HepG2 (cell line): ENCODE results near the gene KLF15. TPM values are rescaled to one million over a fixed set of nuclear protein-coding genes. Genes with fewer than 3 reads are reported as not detected.

ENCODE experiments used
- ATAC-seq: fragments of 200-7000 bp; cut with Tn5 transposase; 3 replicates; pipeline ENCODE4 v1.9.1; 2020; ENCODE audit warnings: mild to moderate bottlenecking, moderate library complexity
- BruUV-seq: library from RNA; stranded (reverse); fragments of 400-500 nt; replicated peaks from 2 replicates; lab custom pipeline; 2021; lab: Mats Ljungman, UMichigan
- CTCF ChIA-PET: fragments of 300-600 bp; formaldehyde crosslinking; extraction: SDS; loops from one replicate; lab custom pipeline; 2021; ENCODE audit warnings: low total read pairs, inconsistent platforms, low intra/inter-chr PET ratio; lab: Yijun Ruan, JAX
- POLR2A ChIA-PET: fragments of 350-600 bp; sonication (Branson Sonifier 250); formaldehyde crosslinking; loops from one replicate; lab custom pipeline; 2020; ENCODE audit warnings: antibody characterized with exemption, inconsistent platforms; lab: Yijun Ruan, JAX
- DNase-seq: peaks from one replicate; pipeline ENCODE4 v3.0.0-alpha.2; 2015; ENCODE audit warnings: low spot score
- FAIRE-seq: peaks from 3 replicates; lab custom pipeline; 2011; peaks lifted over from hg19 to GRCh38; lab: Jason Lieb, UNC
- H2AFZ ChIP-seq: one replicate; pipeline ENCODE4 v1.6.1; 2011; ENCODE audit warnings: low read length, inconsistent platforms
- H3K27ac ChIP-seq: fragments of 300-600 bp; 3 replicates; pipeline ENCODE4 v1.8.0; 2011; ENCODE audit warnings: mixed run types, mild to moderate bottlenecking, mixed read lengths, low read length, inconsistent platforms; ENCODE audit not compliant: insufficient read depth; ENCODE audit errors: extremely low read length
- H3K27me3 ChIP-seq, 2 experiments: fragments of 200-600 bp in 1 of 2; 2 replicates in 1 of 2; 3 replicates in 1 of 2; pipeline versions ENCODE4 v1.6.0 to v1.8.0; 2011; ENCODE audit warnings: low read length in 2 of 2, mild to moderate bottlenecking in 2 of 2, moderate library complexity in 2 of 2, inconsistent platforms in 1 of 2; ENCODE audit not compliant: insufficient read depth in 2 of 2, control insufficient read depth in 1 of 2
- H3K36me3 ChIP-seq, 2 experiments: fragments of 200-600 bp in 1 of 2; replicated peaks in 1 of 2; 2 replicates in 1 of 2; 3 replicates in 1 of 2; pipeline versions ENCODE4 v1.5.1 to v1.8.0; 2011; ENCODE audit warnings: low read length in 2 of 2, inconsistent platforms in 1 of 2; ENCODE audit not compliant: insufficient read depth in 2 of 2, control insufficient read depth in 1 of 2
- H3K4me1 ChIP-seq: 2 replicates; pipeline ENCODE4 v1.5.1; 2012; ENCODE audit warnings: low read length, inconsistent platforms; ENCODE audit not compliant: insufficient read depth
- H3K4me2 ChIP-seq: 2 replicates; pipeline ENCODE4 v1.6.0; 2011; ENCODE audit warnings: low read depth, low read length, inconsistent platforms
- H3K4me3 ChIP-seq, 3 experiments: fragments of 200-600 bp in 1 of 3; sonication (generic), shearing (Covaris generic) in 1 of 3; replicated peaks in 1 of 3; 2 replicates each; pipeline ENCODE4 v1.5.1; 2011 to 2016; ENCODE audit warnings: low read length in 3 of 3, inconsistent platforms in 2 of 3, low read depth in 2 of 3, mild to moderate bottlenecking in 2 of 3, control low read depth in 1 of 3, mixed read lengths in 1 of 3; ENCODE audit not compliant: insufficient read depth in 1 of 3
- H3K79me2 ChIP-seq: one replicate; pipeline ENCODE4 v1.6.1; 2011; ENCODE audit warnings: low read length, inconsistent platforms; ENCODE audit not compliant: insufficient read depth
- H3K9ac ChIP-seq: 2 replicates; pipeline ENCODE4 v1.6.0; 2011; ENCODE audit warnings: mild to moderate bottlenecking, low read depth, low read length, inconsistent platforms; ENCODE audit not compliant: insufficient read depth
- H3K9me3 ChIP-seq: 2 replicates; pipeline ENCODE4 v1.5.1; 2012; ENCODE audit warnings: mild to moderate bottlenecking, low read length
- H4K20me1 ChIP-seq: 2 replicates; pipeline ENCODE4 v1.6.0; 2011; ENCODE audit warnings: inconsistent platforms, mild to moderate bottlenecking, low read length, moderate library complexity; ENCODE audit not compliant: insufficient read depth
- HOXA3 ChIP-seq: sonication (generic); formaldehyde crosslinking; IDR thresholded peaks from 2 replicates; pipeline ENCODE4 v1.5.0; 2020; ENCODE audit warnings: missing genetic modification reagents
- HOXA7 ChIP-seq: sonication (generic); formaldehyde crosslinking; IDR thresholded peaks from 2 replicates; pipeline ENCODE4 v1.8.1; 2022; ENCODE audit warnings: mild to moderate bottlenecking, missing genetic modification reagents, moderate library complexity
- MLLT10 ChIP-seq: sonication (generic); formaldehyde crosslinking; IDR thresholded peaks from 2 replicates; pipeline ENCODE4 v1.4.0; 2020; ENCODE audit warnings: missing genetic modification reagents
- NFIB ChIP-seq: sonication (generic); formaldehyde crosslinking; IDR thresholded peaks from 2 replicates; pipeline ENCODE4 v1.9.0; 2021; ENCODE audit warnings: missing genetic modification reagents, mild to moderate bottlenecking, borderline replicate concordance
- PCBP1 ChIP-seq: fragments of 200-400 bp; formaldehyde crosslinking; IDR thresholded peaks from 2 replicates; pipeline ENCODE4 v1.6.1; 2017; ENCODE audit warnings: mild to moderate bottlenecking, low read depth, low read length, borderline replicate concordance
- REL ChIP-seq: sonication (generic); formaldehyde crosslinking; conservative IDR thresholded peaks from 2 replicates; pipeline ENCODE4 v1.8.0; 2022; ENCODE audit warnings: mild to moderate bottlenecking, missing genetic modification reagents, moderate library complexity
- SALL1 ChIP-seq: sonication (generic); formaldehyde crosslinking; IDR thresholded peaks from 2 replicates; pipeline ENCODE4 v1.8.0; 2022; ENCODE audit warnings: mild to moderate bottlenecking, missing genetic modification reagents
- TARDBP ChIP-seq: sonication (generic); formaldehyde crosslinking; IDR thresholded peaks from 2 replicates; pipeline ENCODE4 v1.8.0; 2022; ENCODE audit warnings: mild to moderate bottlenecking, missing genetic modification reagents
- ZNF335 ChIP-seq: sonication (generic); formaldehyde crosslinking; IDR thresholded peaks from 2 replicates; pipeline ENCODE4 v1.4.0; 2020; ENCODE audit warnings: missing genetic modification reagents
- WGBS: methylation state at CpG from one replicate; pipeline ENCODE4 v1.1.6; 2017; ENCODE audit warnings: low lambda C conversion rate; 5-methylcytosine and 5-hydroxymethylcytosine counted together
- in situ Hi-C: cut with HindIII; loops from 2 replicates; pipeline ENCODE4 v1.10.0; 2017; ENCODE audit warnings: low pct_unique_long_range_greater_than_20kb; ENCODE audit not compliant: extremely low pct_ligation_motif_present
- intact Hi-C: fragments of 100-400 bp; cut with micrococcal nuclease; formaldehyde crosslinking; loops from one replicate; pipeline ENCODE4 v1.10.0; 2022; ENCODE audit not compliant: unreplicated experiment
- polyA plus RNA-seq, 8 experiments: library from polyadenylated mRNA; depleted of rRNA in 3 of 8; stranded (reverse) in 7 of 8; unstranded in 1 of 8; fragments of >200 nt; fragmentation: Illumina TruSeq in 4 of 8; extraction: Trizol in 4 of 8; gene quantifications; 2 replicates each; pipeline versions ENCODE4 v1.2.1 to v1.2.3, GENCODE V29; 2011 to 2016; ENCODE audit warnings: low read depth in 4 of 8, missing spikeins in 1 of 8, mixed read lengths in 1 of 8; ENCODE audit not compliant: insufficient read depth in 1 of 8
- total RNA-seq, 5 experiments: library from RNA; depleted of rRNA; stranded (reverse); fragments of >200 nt; fragmentation: Illumina TruSeq; extraction: Trizol; gene quantifications; 2 replicates each; pipeline ENCODE4 v1.2.3, GENCODE V29; 2016; ENCODE audit warnings: low read depth in 1 of 5
- TF ChIP-seq, protein P1 (sequence below): sonication (generic); formaldehyde crosslinking; IDR thresholded peaks from 2 replicates; pipeline ENCODE4 v1.5.1; 2020; ENCODE audit warnings: mild to moderate bottlenecking, missing genetic modification reagents, borderline replicate concordance
- TF ChIP-seq, protein P2 (sequence below): IDR thresholded peaks from 2 replicates; pipeline ENCODE4 v1.6.1; 2016; ENCODE audit warnings: missing compliant biosample characterization, missing genetic modification reagents, borderline replicate concordance
- TF ChIP-seq, protein P3 (sequence below), 2 experiments: fragments of 450-650 bp in 1 of 2; sonication (generic) in 1 of 2; formaldehyde crosslinking; IDR thresholded peaks; 2 replicates each; pipeline versions ENCODE4 v1.5.0 to v1.8.0; 2020 to 2022; ENCODE audit warnings: mild to moderate bottlenecking in 1 of 2, missing genetic modification reagents in 1 of 2

KLF15 gene
- total and polyA plus RNA-seq, 2 of the 13 experiments (the other 11 are each of a cell fraction or from before 2014, with no cell fraction given), result 7.1 to 7.8 TPM

DNA sequence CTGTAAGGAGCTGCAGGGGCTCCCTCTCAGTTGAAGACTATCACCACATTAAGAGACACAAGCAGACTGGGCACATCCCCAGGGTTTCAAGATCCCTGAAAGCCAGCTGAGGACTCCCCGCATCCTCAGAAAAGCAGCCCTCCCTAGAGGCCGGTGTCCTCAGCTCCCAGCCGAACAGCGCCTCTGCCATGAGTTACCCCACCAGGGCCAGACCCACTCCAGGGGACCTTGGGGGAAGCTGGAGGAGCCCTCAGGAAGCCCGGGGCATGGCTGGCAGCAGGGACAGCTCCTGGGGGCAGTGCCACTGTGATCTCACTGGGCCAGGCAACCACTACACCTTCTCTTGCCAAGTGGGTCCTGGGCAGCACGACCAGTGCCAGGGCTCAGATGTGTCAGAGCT is 8.1 kb downstream of the KLF15 start:
- DNase-seq, result no peak
- peaks cover 0 to 1% of the 10 kb centered on the region in 2 experiments; a peak in 2 of 5 replicates for H3K36me3 ChIP-seq

More for the DNA sequence above, 8.1 kb downstream of the KLF15 start:
- Histone ChIP-seq H3K79me2 (no peaks in the 10 kb centered on the region), H4K20me1 (no peaks in the 10 kb centered on the region), H2AFZ (no peak overlapping the region), H3K4me1 (peaks cover 37% of the 10 kb centered on the region), H3K27ac (no peak overlapping the region), H3K4me2 (no peak overlapping the region), H3K9me3 (no peaks in the 10 kb centered on the region)
- CTCF ChIA-PET, result no interaction called here
- ATAC-seq, result no peak
- TF ChIP-seq PCBP1 (no peak), NFIB (no peak), ZNF335 (CRISPR knock-in tag) (no peak), TARDBP (CRISPR knock-in tag) (no peak), REL (CRISPR knock-in tag) (no peak), HOXA3 (CRISPR knock-in tag) (no peak), MLLT10 (CRISPR knock-in tag) (no peak), SALL1 (CRISPR knock-in tag) (no peak), HOXA7 (CRISPR knock-in tag) (no peak)
- TF ChIP-seq, protein P1, sequence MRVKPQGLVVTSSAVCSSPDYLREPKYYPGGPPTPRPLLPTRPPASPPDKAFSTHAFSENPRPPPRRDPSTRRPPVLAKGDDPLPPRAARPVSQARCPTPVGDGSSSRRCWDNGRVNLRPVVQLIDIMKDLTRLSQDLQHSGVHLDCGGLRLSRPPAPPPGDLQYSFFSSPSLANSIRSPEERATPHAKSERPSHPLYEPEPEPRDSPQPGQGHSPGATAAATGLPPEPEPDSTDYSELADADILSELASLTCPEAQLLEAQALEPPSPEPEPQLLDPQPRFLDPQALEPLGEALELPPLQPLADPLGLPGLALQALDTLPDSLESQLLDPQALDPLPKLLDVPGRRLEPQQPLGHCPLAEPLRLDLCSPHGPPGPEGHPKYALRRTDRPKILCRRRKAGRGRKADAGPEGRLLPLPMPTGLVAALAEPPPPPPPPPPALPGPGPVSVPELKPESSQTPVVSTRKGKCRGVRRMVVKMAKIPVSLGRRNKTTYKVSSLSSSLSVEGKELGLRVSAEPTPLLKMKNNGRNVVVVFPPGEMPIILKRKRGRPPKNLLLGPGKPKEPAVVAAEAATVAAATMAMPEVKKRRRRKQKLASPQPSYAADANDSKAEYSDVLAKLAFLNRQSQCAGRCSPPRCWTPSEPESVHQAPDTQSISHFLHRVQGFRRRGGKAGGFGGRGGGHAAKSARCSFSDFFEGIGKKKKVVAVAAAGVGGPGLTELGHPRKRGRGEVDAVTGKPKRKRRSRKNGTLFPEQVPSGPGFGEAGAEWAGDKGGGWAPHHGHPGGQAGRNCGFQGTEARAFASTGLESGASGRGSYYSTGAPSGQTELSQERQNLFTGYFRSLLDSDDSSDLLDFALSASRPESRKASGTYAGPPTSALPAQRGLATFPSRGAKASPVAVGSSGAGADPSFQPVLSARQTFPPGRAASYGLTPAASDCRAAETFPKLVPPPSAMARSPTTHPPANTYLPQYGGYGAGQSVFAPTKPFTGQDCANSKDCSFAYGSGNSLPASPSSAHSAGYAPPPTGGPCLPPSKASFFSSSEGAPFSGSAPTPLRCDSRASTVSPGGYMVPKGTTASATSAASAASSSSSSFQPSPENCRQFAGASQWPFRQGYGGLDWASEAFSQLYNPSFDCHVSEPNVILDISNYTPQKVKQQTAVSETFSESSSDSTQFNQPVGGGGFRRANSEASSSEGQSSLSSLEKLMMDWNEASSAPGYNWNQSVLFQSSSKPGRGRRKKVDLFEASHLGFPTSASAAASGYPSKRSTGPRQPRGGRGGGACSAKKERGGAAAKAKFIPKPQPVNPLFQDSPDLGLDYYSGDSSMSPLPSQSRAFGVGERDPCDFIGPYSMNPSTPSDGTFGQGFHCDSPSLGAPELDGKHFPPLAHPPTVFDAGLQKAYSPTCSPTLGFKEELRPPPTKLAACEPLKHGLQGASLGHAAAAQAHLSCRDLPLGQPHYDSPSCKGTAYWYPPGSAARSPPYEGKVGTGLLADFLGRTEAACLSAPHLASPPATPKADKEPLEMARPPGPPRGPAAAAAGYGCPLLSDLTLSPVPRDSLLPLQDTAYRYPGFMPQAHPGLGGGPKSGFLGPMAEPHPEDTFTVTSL, result no peak
- TF ChIP-seq, protein P2, sequence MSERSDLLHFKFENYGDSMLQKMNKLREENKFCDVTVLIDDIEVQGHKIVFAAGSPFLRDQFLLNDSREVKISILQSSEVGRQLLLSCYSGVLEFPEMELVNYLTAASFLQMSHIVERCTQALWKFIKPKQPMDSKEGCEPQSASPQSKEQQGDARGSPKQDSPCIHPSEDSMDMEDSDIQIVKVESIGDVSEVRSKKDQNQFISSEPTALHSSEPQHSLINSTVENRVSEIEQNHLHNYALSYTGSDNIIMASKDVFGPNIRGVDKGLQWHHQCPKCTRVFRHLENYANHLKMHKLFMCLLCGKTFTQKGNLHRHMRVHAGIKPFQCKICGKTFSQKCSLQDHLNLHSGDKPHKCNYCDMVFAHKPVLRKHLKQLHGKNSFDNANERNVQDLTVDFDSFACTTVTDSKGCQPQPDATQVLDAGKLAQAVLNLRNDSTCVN, result no peak
- TF ChIP-seq, protein P3, sequence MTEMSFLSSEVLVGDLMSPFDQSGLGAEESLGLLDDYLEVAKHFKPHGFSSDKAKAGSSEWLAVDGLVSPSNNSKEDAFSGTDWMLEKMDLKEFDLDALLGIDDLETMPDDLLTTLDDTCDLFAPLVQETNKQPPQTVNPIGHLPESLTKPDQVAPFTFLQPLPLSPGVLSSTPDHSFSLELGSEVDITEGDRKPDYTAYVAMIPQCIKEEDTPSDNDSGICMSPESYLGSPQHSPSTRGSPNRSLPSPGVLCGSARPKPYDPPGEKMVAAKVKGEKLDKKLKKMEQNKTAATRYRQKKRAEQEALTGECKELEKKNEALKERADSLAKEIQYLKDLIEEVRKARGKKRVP (CRISPR knock-in tag; IDR thresholded peaks at IDR 0.05), result no peak
- TF ChIP-seq, all 625 proteins: peak for 0
- H3K4me3 ChIP-seq, result no peak overlapping the region
- WGBS, result no CpG with 5 or more reads among the region's 6 CpGs
- H3K27me3 ChIP-seq, result no peaks in the 10 kb centered on the region
- intact Hi-C loops, result no loop called here
- in situ Hi-C loops, result no loop called here
- no TSS peak for BruUV-seq
- POLR2A ChIA-PET, result no interaction called here
- no peak for FAIRE-seq
- no peak overlapping the region for H3K9ac ChIP-seq
